IPS-NIHi7 (cell line): Measurements from ENCODE around the gene GALNT17.
A peak's percentile ranks its signal among the peaks of the same experiment; 100 is the strongest.

Experiments
- DNase-seq: peaks from one replicate; pipeline ENCODE4 v3.0.0; 2012; ENCODE audit warnings: mixed read lengths; ENCODE audit errors: extremely low spot score

Gene GALNT17

DNA sequence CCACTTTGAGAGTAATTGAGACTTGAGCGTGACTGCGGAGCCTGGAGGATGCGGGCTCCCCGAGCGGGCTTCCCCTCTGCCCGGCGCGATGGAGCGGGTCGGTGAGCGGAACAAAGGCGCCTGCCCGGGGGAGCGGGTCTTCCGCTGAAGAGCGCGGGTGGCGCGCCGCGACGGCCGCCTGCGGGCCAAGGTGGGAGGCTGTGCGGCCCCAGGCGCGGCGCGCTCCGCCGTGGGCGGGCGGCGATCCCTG, at the start of gene GALNT17:
TSS of gene GALNT17 (plus strand) at position 18 of the 250 bp plus-strand sequence.
- DNase-seq = peak; percentile 45

- DNase-seq = no peak
Observed at GRCh38 chr7:71095266-71095860, 36.6 kb upstream of the GALNT17 start.

- DNase-seq = no peak
Observed at GRCh38 chr7:71096351-71096750, 35.6 kb upstream of the GALNT17 start.

GRCh38 chr7:71106226-71106625, 25.7 kb upstream of the GALNT17 start:
- no peak for DNase-seq

GRCh38 chr7:71112436-71112835, 19.5 kb upstream of the GALNT17 start:
- DNase-seq = no peak

- no peak for DNase-seq
Observed at GRCh38 chr7:71120096-71120495, 11.8 kb upstream of the GALNT17 start.

DNA sequence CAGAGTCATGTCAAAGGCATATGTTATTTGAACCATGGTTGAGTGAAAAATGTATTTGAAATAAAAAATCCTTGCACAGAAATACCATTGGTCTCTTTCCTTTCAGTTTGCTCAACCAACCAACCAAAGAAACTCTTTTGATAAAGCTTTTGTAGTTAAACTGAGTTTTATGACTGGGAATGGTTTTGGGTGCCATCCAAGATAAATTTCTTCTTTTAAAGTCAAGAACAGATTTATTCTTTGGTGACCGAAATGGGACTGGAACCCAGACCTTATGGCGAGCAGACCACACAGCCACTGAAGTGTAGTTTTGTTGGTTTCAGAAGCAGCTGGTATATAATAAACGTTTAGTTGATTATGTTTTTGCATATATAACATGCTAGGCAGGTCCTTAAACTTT, 2.8 kb upstream of the GALNT17 start:
- DNase-seq = no peak

DNA sequence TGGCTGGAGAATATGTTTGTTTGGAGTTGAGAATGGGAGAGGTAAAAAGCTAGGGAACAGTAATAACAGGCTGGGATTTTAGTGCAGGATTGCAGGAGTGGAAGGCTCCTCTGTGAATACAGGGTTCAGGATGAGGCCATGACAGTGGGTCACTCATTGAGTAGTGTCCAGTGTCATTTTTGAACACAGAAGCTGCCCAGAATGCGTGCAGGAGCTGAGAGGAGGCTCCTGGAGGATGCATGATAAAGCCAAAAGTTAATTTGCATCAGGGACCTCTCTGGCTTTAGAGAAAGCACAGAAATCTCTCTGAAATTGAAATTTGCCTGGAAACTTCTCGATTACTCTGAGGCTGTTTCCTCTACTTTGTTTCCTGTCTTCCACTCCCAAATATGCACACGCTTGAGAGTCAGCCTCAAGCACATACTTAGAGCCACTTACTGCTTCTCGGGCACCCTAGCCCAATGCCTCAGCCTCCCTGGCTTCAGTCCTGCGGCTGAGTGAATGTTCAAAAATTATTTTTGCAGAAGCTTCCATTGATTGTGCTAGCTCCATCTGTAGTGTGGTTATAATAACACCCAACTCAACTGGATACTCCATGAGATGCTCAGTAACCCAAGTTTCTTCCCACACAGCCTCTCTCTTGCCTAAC, 1.8 kb upstream of the GALNT17 start:
- DNase-seq = no peak

DNA sequence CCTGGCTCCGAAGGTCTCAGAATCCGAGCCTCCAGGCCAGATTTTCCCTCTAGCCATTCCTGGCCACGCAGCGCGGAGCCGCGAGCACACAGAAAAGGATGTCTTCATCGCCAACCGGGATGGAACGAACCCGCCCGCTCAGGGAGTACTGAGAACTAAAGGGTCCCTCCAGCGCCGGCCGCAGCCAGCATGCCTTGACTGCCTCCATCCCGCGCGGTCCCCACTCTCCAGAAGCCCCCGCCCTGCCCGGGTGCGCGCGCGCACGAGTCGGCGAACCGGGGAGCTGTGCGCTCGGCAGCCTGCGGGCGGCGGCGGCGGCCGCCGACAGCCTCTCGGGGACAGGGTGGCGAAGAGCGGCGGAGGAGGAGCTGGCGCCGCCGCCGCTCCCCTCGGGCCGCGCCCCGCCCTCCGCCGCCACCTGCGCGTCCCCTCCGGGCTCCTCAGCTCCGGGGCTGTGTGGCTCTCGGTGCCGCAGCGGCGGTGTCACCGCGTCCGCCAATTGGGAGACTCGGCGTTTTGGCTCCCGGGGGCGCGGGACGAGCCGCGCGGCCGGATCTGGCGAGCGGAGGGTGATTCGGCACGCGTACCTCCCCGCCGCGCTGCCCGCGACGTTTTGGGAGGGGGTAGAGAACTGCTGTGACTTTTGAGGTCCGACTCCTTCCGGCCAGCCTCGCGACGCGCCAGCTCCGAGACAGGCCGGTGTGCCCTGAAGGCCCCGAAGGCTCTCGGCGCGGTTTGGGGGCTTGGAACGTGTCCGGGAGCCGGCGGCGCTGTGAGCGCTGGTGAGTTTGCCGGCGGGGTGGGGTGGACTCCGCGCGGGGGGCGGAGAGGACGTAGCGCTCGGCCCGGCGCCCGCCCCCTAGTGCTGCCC, 453 bp upstream of the GALNT17 start:
- DNase-seq = peak; percentile 85

- DNase-seq = peak; percentile 43
Observed at GRCh38 chr7:71132377-71133231, 660 bp downstream of the GALNT17 start.

DNA sequence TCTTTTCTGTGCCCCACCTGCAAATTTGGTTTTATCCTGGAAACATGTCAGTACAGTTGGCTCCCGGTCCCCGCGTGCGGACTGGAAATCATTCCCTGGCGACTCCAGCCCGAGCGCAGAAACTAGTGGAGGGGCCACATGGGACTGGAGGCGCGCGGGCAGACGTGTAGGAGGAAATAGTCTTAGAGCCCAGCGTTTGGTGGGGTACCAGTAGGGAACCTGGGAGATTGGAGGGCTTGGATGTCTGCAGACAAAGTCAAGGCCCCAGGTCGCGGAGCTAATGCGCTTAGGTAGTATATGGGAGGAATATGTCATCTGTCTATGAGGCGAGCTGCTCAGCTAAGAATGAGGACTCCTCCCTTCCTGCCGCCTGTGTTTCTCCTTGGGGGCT, 1.3 kb downstream of the GALNT17 start:
- no peak for DNase-seq

DNA sequence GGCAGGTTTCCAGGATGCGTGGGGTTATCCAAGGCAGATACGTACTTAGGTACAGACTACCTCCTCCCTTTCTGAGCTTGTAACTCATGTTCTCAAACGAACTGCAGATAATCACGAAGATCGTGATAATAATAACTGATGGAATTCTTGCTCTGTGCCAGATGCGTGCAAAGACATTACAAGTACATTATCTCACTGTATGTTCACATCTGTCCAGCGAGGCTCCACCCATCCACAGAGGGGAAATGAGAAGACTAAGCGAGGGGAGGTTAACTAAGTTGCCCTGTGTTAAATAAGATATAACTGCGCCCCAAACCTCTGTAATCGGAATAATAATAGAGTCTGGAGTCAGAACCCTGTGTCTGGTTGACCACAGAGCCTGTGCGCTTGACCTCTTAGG, 1.9 kb downstream of the GALNT17 start:
- DNase-seq = no peak

DNA sequence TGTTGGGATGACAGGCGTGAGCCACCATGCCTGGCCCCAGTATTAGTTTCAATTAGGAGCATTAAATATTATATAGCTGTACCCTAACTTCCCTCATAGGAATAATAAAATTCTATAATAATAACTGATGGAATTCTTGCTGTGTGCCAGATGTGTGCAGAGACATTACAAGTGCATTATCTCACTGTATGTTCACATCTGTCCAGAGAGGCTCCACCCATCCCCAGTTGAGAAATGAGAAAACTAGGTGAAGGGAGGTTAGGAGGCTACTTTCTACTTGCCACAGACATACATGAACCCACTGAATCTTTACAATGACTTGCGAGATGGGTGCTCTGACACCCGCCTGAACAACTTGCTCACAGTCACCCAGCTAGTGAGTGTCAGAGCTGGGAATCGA, 3.2 kb downstream of the GALNT17 start:
- no peak for DNase-seq

DNA sequence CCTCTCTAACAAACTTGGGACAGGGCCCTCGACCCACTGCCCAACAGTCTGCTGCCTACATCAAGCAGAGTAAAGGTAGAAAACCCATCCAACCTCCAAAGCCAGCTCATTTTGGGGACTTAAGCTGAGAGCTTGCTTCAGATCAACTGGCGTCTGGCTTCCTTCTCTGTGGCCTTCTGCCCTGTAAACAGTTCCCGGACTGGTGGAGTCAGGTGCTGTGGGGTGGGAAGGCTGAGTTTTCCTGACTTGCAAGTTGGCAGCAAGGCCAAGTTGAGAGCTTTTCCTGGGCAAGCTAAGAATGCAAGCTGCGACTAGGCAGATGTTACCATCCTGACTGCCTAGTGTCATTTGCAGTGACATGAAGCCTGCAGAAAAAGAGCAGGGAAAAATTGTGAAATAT, 3.7 kb downstream of the GALNT17 start:
- no peak for DNase-seq

- no peak for DNase-seq
Observed at GRCh38 chr7:71137479-71137878, 5.5 kb downstream of the GALNT17 start.

DNA sequence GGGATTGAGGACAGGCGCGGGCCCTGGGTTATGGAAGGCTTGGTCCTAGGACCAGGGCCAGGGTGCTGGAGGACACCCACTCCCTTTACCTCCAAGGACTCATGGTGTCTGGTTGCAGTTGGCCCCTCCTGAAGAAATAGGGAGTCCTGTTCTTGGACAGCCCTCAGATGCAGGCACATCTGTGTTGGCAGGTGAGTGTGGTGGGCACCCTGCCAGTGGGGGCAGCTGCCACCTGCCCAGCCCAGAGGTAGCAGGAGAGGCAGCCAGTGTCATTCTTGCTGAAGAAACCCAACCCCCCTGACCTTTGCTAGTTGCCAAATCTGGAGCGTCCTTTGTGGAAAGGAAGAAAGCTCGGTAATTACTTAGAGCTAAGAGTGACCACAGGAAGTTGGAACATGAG, 8.3 kb downstream of the GALNT17 start:
- no peak for DNase-seq

DNA sequence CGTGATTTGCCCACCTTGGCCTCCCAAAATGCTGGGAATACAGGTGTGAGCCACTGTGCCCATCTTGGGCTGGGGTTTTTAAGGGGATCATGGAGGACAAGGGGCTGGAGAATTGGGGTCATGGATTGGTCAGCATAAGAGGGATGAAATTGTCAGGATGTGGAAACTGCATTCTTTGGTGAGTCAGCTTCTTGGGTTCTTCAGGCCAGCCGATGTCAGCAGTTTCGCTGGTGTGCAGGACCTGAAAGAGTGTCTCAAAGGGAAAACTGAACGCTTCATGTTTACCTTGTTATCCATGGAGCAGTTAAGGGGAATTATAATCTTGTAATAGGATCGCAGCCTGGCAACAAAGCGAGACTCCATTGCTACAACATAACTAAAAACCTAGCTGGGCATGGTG, 13.0 kb downstream of the GALNT17 start:
- no peak for DNase-seq

DNA sequence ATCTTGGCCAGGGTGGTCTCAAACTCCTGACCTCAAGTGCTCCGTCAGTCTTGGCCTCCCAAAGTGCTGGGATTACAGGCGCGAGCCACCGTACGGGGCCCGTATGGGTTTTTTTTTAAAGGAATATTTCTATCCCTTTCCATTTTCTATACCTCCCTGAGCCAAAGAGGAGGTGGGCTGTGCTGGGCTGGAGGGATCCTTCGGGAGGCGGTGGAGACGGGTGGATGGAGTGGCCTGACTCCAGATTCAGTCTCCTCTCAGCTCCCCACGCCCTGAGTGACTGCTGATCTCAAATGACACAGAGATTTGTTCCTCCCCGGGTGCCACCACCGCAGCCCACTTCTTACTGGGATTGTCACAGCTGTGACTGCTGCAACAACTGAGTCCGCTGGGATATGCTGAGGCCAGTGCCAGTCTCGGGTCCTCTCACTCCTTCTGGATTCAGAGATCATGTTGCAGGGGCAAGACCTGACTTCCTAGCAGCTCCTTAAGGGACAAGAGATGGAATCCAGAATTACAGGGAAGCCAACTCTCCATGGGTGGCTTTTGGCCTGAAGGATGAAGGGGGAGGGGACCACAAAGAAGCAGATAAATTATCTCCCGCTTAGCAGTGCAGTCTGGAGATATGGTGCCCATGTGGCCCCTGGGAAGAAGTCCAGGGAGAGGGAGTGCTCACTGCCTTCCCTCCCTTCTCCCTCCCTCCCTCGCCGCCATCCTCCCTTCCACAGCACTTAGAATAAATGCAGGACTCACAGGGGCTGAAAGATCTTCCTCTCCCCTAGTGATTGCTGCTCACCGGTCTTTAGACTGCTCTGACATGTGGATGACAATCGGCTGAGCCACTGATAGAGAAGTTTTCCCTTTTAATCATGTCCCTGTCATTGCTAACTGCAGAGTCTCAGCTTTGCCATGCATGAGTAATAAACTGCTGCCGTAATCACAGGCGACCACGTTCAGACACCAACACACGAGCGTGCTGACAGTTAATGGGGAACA, 14.3 kb downstream of the GALNT17 start:
- no peak for DNase-seq

- DNase-seq = no peak
Observed at GRCh38 chr7:71148098-71148497, 16.2 kb downstream of the GALNT17 start.

DNA sequence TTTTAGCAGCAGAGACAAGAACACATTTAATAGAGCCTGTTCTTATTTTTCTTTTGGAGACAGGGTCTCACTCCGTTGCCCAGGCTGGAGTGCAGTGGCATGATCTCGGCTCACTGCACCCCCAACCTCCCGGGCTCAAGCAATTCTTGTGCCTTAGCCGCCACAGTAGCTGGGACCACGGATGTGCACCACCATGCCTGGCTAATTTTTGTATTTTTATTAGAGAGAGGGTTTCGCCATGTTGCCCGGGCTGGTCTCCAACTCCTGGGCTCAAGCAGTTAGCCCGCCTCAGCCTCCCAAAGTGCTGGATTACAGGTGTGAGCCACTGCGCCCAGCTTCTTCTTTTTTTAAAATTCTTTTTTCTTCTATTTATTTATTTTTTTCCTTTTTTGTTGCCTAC, 23.3 kb downstream of the GALNT17 start:
- DNase-seq = no peak

DNA sequence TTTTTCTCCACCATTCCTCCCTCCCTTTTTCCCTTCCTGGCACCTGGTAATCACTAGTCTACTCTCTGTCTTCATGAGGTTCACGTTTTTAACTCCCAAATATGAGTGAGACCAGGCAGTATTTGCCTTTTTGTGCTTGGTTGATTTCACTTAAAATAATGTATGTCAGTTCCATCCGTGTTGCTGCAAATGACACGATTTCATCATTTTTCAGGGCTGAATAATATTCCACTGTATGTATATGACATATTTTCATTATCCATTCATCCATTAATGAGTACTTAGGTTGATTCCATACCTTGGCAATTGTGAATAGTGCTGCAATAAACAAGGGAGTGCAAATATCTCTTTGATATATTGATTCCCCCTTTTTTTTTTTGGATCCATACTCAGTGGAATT, 25.8 kb downstream of the GALNT17 start:
- no peak for DNase-seq
